Effector memory CD8-positive, alpha-beta T cell (primary cell): ENCODE data around the gene IRX4.

Source experiments
- ATAC-seq: fragments of 150-1000 bp; cut with Tn5 transposase; replicated peaks from 2 replicates; pipeline ENCODE4 v1.10.0; 2021; ENCODE audit warnings: mild to moderate bottlenecking, moderate library complexity
- DNase-seq, 3 experiments: peaks; one replicate each; pipeline ENCODE4 v3.0.0; 2021
- H3K27ac Mint-ChIP-seq, 2 donors: one replicate each; pipeline ENCODE4 v1.8.0; 2022; ENCODE audit warnings: mild to moderate bottlenecking in 2 of 2, mixed read lengths in 2 of 2, moderate library complexity in 2 of 2
- H3K27me3 Mint-ChIP-seq, 2 donors: one replicate each; pipeline ENCODE4 v1.8.0; 2022; ENCODE audit warnings: mixed read lengths in 2 of 2
- H3K36me3 Mint-ChIP-seq: one replicate; pipeline ENCODE4 v1.8.0; 2022; ENCODE audit warnings: mild to moderate bottlenecking, moderate library complexity, mixed read lengths; ENCODE audit not compliant: insufficient read depth
- H3K4me1 Mint-ChIP-seq, 2 donors: one replicate each; pipeline ENCODE4 v1.8.0; 2022; ENCODE audit warnings: low read depth in 2 of 2, mixed read lengths in 2 of 2
- H3K4me3 Mint-ChIP-seq, 2 donors: one replicate each; pipeline ENCODE4 v1.8.0; 2022; ENCODE audit warnings: mild to moderate bottlenecking in 2 of 2, mixed read lengths in 2 of 2, moderate library complexity in 2 of 2
- H3K9me3 Mint-ChIP-seq, 2 donors: one replicate each; pipeline ENCODE4 v1.8.0; 2022; ENCODE audit warnings: mixed read lengths in 2 of 2
- total RNA-seq, 9 experiments: gene quantifications; one replicate each; lab custom pipeline; 2026; lab: John Stamatoyannopoulos, UW

The IRX4 gene
- total RNA-seq: 0 to 0.12 (median 0) reads per million in 9 experiments

DNA sequence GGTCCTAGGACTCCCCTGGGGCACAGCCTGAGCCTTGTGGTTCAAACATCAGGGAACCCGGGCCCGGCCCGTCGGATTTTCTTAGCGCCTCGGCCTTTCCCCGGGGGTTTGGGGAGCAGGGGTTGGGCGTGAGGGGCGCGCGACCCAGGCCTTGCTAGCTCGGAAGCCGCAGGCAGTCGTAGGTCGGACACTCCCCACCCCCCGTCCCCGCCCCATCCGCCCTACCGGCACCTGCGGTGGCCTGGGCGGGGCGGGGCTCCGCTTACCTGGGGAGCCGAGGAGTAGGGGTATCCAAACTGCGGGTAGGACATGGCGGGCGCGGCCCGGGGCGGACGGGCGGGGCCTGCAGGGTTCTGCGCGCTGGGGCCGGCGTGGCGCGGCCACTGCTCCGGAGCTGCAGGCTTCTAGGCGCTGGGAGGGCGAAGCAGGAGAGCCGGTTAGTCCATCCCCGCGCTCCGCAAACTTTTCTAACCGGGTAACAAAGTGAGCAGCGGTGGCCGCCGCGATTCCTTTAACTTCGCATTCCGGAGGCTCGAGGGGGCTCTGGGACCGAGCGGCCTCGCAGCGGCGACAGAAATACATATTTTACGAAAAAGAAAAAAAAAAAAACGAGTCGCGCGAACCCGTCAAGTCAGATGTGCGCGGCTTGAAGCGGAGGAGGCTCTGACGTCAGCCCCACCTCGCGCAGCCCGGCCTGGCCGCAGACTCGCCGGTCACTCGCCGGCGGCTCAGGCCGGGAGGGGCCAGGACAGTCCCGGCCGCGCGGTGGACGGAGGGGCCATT is at the start of gene IRX4:
Gene IRX4, minus strand, starts transcription at position 589 of the 783 bp plus-strand sequence. Its CDS starts 278 bp downstream, at position 311.
- DNase-seq (no peak), ATAC-seq (no peak)
- Mint-ChIP-seq H3K27ac (peak within 1 kb of the TSS in 1 of 2 donors; percentile 35), H3K36me3 (peaks cover 4% of the 10 kb centered on the region), H3K4me3 (no peak within 1 kb of the TSS), H3K27me3 (peaks cover 46 to 70% of the 10 kb centered on the region in 2 donors), H3K4me1 (peaks cover 3 to 16% of the 10 kb centered on the region in 2 donors), H3K9me3 (no peaks in the 10 kb centered on the region)

DNA sequence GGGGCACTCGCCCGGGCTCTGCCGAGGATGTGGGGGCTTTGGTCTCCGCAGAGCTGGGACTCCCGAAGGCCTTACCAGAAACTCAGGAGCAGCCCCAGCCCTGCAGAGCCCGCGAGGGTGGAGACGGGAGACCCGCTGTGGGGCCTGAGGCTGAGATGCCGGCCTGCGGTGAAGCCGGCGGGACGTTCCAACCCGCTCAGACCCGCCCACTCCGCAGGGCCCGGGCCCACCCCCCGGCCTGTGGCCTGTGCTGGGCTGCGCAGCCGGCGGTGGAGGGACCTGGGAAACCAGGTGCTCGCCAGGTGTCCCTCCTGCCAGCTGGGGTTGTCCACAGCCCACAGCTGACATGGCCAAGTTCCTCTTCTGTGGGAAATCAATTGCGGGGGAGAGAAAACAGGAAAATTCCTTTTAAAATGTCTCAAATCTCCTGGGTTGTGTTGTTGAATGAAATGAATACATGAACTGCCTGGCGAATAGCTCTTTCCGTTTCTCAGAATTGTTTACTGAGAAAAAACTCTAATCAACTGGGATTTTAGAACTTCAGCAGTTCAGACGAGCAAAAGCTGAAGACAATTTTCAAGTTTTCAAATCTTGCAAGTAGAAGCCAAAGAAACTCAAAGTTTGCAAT is 49.0 kb upstream of the IRX4 start:
- ATAC-seq (no peak), DNase-seq (no peak)
- H3K4me3 Mint-ChIP-seq: no peak overlapping the region
- no peaks in the 10 kb centered on the region for H3K4me1 Mint-ChIP-seq
- H3K27me3 Mint-ChIP-seq: peaks cover 28 to 32% of the 10 kb centered on the region in 2 donors
- H3K9me3 Mint-ChIP-seq: no peaks in the 10 kb centered on the region
- H3K27ac Mint-ChIP-seq: no peak overlapping the region
- no peaks in the 10 kb centered on the region for H3K36me3 Mint-ChIP-seq

DNA sequence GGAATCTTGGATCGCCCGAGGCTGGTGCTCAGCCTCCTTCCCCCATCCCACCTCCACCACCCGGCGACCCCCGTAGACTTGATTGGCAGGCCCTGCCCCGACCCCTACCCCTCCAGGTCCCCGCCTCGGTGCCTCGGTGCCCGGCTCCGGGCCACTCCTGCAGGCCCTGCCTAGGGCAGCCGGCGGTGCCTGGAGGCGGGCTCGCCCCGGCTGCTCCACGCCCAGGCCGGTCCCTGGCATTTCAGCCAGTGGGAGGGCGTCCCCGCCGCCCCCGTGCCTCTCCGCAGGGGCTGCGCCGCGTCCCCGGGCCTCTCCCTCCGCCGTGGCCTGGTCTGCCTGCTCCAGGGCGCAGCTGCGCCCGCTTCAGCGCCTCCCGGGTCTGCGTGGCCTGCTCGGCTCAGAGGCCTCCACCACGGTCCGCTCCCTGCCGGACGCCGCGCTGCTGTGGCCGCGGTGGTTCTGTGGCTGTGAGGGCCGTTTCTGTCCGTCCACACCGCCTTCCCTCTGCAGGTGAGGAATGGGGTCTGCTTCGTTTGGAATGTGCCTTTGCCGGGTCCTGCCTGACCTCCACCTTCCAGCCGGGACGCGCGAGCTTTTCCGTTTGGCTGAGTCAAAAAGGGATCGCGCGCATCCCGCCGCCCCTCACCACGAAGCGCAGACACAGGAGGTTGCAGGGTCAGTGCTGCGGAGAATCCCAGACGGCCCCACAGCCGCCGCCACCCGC is 48.3 kb upstream of the IRX4 start:
- ATAC-seq: no peak
- Mint-ChIP-seq H3K9me3 (no peaks in the 10 kb centered on the region), H3K27ac (no peak overlapping the region), H3K36me3 (no peaks in the 10 kb centered on the region), H3K27me3 (peaks cover 22 to 26% of the 10 kb centered on the region in 2 donors), H3K4me3 (no peak overlapping the region), H3K4me1 (no peaks in the 10 kb centered on the region)
- DNase-seq: no peak

DNA sequence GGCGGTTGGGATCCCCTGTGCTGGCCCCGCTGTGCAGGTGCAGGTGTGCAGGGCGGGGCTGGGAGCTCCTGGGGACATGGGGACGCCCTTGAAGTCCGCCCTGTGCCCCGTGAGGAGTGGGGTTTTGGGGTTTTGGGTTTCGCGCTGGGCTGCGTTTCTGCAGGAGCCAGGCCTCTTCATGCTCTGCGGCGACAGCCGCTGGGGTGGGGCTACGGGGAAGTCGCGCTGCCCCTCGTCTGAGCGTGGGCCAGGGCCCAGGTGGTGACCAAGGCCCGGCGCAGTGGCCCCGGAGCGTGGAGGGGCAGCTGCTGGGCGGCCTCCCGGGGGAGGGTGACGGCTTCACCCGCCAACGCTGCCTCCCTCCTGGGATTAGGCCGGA is 47.8 kb upstream of the IRX4 start:
- ATAC-seq: no peak

DNA sequence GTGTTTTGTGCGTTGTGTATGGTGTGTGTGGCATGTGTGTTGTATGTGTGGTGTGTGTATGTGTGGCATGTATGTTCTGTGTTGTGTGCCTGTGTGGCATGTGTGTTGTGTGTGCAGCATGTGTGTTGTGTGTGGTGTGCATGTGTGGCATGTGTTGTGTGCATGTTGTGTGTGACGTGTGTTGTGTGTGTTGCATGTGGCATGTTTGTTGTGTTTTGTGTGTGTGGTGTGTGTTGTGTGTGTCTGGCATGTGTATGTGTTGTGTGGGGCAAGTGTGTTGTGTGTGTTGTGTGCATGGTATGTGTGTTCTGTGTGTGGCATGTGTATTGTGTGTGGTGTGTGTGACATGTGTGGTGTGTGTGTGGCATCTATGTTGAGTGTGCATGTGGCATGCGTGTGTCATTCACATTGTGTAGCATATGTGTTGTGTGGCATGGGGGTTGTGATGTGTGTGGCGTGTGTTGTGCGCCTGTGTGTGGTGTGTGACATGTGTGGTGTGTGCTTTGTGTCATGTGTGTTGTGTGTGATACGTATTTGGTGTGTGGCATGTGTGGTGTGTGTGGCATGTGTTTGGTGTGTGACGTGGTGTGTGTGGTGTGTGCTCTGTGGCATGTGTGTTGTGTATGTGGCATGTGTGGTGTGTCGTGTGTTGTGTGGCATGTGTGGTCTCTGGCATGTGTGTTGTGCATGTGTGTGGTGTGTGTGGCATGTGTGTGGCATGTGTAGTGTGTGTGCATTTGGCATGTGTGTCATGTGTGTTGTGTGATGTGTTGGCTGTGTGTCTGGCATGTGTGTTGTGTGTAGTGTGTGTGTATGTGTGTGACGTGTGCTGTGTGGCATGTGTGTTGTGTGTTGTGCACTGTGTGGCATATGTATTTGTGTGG is 46.6 kb upstream of the IRX4 start:
- DNase-seq (no peak), ATAC-seq (no peak)
- Mint-ChIP-seq H3K4me1 (no peaks in the 10 kb centered on the region), H3K27me3 (peaks cover 10% of the 10 kb centered on the region in 2 donors), H3K27ac (no peak overlapping the region), H3K9me3 (no peaks in the 10 kb centered on the region), H3K4me3 (no peak overlapping the region), H3K36me3 (no peaks in the 10 kb centered on the region)

More for the DNA sequence above, 47.8 kb upstream of the IRX4 start:
- Mint-ChIP-seq H3K4me3 (no peak overlapping the region), H3K27ac (no peak overlapping the region), H3K36me3 (no peaks in the 10 kb centered on the region), H3K9me3 (no peaks in the 10 kb centered on the region), H3K27me3 (peaks cover 20% of the 10 kb centered on the region in 2 donors), H3K4me1 (no peaks in the 10 kb centered on the region)
- DNase-seq: no peak

DNA sequence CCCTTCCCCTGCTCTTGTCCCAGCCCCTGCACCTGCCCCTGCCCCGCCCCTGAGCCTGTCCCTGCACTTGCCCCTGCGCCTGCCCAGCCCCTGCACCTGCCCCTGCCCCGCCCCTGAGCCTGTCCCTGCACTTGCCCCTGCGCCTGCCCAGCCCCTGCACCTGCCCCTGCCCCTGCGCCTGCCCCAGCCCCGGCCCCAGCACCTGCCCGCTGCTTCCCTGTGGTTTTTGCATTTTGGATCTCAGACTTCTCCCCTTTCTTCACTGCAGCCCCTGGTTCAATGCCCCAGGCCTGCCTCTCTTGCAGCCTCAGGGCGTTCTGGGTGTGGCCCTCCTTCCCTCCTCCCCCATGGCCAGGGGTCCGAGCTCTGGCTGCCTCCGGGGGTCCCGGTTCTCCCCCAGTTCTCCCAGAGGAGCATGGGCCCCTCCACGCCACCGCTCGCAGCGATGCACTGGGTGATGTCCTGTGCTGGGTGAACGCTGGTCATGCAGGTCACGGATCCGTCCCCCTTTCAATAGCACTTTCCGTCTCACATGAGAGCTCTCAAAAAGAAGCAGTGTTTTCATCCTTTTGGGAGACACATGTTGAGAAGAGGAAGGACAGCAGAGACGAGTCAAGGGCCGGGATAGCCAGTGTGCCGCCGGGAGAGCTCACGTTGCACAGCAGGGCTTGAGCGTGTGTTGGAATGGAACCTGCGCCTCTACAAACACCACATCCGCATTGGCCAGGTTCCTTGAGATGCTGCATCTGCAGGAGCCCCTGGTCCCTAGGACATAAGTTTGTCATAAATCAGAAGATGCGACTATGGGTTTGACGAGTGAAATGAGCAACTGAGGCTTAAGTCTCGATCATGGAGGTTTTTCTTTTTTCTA is 44.0 kb upstream of the IRX4 start:
- H3K27ac Mint-ChIP-seq: no peak overlapping the region
- no peaks in the 10 kb centered on the region for H3K9me3 Mint-ChIP-seq
- no peak overlapping the region for H3K4me3 Mint-ChIP-seq
- DNase-seq (no peak), ATAC-seq (no peak)
- H3K36me3 Mint-ChIP-seq: no peaks in the 10 kb centered on the region
- no peaks in the 10 kb centered on the region for H3K4me1 Mint-ChIP-seq
- peaks cover 12 to 13% of the 10 kb centered on the region in 2 donors for H3K27me3 Mint-ChIP-seq

DNA sequence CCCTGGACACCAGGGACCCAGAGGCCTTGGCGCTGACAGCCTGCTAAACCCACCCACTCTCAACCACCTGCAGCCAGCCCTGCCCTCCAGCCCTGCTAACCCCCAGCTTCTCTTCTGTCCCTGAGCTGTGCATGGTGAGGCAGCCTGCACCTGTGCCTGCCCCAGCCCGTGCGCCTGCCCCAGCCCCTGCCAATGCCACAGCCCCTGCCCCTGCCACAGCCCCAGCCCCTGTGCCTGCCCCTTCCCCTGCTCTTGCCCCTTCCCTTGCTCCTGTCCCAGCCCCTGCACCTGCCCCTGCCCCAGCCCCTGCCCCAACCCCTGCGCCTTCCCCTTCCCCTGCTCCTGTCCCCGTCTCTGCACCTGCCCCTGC is 43.3 kb upstream of the IRX4 start:
- no peak overlapping the region for H3K4me3 Mint-ChIP-seq
- DNase-seq (no peak), ATAC-seq (no peak)
- H3K9me3 Mint-ChIP-seq: no peaks in the 10 kb centered on the region
- H3K27ac Mint-ChIP-seq: no peak overlapping the region
- no peaks in the 10 kb centered on the region for H3K36me3 Mint-ChIP-seq
- no peaks in the 10 kb centered on the region for H3K4me1 Mint-ChIP-seq
- peaks cover 14 to 16% of the 10 kb centered on the region in 2 donors for H3K27me3 Mint-ChIP-seq

DNA sequence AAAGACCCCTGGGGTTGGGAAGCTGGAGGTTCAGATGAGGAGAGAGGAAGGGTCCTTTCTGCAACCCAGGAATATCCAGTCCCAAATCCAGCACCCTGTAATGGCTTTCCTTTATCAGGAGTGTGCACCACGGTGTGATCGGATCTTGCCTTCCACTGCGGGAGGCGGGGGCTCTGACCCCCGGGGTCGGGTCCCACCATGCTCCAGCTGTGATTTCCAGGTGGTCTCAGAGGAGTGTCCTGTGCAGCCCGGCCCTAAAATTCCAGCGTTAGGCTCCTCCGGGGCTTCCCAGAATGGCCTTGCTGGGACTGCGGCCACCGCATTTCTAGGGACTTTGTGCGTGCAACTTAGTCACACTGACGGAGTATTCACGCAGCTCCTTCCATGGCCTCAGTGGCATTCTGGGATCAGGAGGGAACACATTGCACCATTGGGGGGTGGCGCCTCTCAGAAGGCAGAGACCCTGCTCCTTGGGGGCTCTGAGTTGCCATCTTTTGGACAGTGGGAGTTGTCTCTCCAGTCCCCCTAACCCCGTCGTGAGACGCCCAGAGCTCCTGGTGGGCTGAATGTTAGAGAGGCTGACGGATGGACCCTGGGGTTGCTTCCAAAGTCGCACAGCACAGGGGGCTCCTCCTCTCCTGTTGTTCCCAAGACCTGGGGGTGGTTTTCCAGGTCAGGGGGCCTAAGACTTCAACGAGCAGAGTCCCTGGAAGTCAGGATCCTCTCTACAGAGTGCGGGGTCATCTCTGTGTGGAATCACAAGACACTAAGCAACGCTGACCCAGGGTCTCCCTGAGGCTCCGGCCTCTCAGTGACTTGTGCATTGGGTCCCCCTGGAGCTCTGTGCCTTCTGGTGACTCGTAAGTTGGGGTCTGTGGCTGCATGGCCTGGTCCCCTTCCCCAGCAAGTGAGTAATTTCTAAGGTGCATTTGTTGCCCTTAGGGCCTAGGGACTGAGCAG is 42.7 kb upstream of the IRX4 start:
- no peak for DNase-seq
- Mint-ChIP-seq H3K36me3 (no peaks in the 10 kb centered on the region), H3K9me3 (no peaks in the 10 kb centered on the region), H3K4me1 (no peaks in the 10 kb centered on the region), H3K27ac (no peak overlapping the region), H3K27me3 (peaks cover 14 to 18% of the 10 kb centered on the region in 2 donors), H3K4me3 (no peak overlapping the region)
- no peak for ATAC-seq

DNA sequence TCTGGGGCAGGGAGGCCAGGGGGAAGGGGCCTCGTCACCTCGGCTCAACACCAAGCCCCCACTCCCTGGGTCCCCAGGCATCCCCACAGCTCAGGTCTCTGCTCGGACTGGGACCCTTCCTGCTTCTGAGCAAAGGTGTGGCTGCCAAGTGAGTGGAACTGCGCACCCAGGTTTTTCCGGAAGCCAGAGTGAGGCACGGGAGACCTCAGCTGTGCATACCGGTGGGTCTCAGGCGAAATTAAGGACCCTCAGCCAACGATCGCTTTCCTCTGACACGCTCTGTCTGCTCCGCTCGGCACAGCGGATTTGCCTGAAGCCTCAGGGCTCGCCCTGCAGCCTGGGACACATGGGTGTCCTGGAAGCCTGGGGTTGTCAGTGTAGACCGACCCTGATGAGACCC is 41.0 kb upstream of the IRX4 start:
- Mint-ChIP-seq H3K27me3 (peaks cover 26 to 28% of the 10 kb centered on the region in 2 donors), H3K4me1 (no peaks in the 10 kb centered on the region), H3K36me3 (no peaks in the 10 kb centered on the region), H3K9me3 (no peaks in the 10 kb centered on the region), H3K4me3 (no peak overlapping the region), H3K27ac (no peak overlapping the region)
- DNase-seq (no peak), ATAC-seq (no peak)

DNA sequence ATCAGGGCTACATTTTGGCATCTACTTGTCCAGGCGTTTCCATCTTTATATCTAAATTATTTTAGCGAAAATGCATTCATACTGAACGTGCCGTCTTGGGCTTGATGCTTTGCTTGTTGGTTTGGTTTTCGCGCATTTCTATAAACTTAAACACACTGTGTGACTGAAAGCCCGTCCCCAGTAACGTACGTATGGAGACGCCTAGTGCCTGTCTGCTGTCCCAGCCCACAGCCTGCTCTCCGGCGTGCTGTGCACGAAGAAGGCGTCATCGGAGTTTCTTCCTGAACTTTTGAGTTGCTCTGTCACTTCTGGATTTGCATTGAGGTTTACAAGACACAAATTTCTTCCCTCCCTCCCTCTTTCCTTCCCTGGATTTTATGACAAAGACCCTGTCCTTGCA is 40.6 kb upstream of the IRX4 start:
- H3K27ac Mint-ChIP-seq: no peak overlapping the region
- ATAC-seq: no peak
- no peaks in the 10 kb centered on the region for H3K9me3 Mint-ChIP-seq
- no peak overlapping the region for H3K4me3 Mint-ChIP-seq
- no peak for DNase-seq
- H3K36me3 Mint-ChIP-seq: no peaks in the 10 kb centered on the region
- no peaks in the 10 kb centered on the region for H3K4me1 Mint-ChIP-seq
- H3K27me3 Mint-ChIP-seq: peaks cover 26 to 31% of the 10 kb centered on the region in 2 donors

DNA sequence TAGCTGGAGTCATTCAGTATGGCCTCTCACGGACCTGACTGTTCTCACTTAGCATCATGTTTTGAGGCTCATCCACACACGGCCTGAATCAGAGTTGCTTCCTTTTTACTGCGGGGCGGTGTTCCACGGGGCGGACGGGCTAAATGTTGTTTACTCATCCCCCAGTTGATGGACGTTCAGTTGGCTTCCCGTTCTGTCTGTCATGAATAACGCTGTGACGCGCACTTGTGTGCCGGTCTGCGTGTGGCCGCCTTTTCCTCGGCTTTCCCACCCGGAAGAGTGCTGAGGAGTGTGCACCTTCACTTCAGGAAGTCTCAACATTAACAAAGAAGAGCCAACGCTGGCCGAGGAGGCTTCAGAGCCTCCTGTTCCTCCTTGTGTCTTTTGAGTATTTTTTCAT is 39.0 kb upstream of the IRX4 start:
- peaks cover 26 to 41% of the 10 kb centered on the region in 2 donors for H3K27me3 Mint-ChIP-seq
- no peak overlapping the region for H3K27ac Mint-ChIP-seq
- no peaks in the 10 kb centered on the region for H3K36me3 Mint-ChIP-seq
- no peaks in the 10 kb centered on the region for H3K9me3 Mint-ChIP-seq
- ATAC-seq (no peak), DNase-seq (no peak)
- no peak overlapping the region for H3K4me3 Mint-ChIP-seq
- no peaks in the 10 kb centered on the region for H3K4me1 Mint-ChIP-seq
